ENCODE results near the gene MYL6B. TPM values are rescaled to one million over a fixed set of nuclear protein-coding genes. Genes with fewer than 3 reads are reported as not detected.
A peak's percentile ranks its signal among the peaks of the same experiment; 100 is the strongest.

The MYL6B gene
- total and polyA plus RNA-seq, 2 of the 4 experiments (the other 2 are of a cell fraction), result 78.3 to 112 TPM

GRCh38 chr12:56190695-56191155, 38.3 kb downstream of the MYL6B start:
- Histone ChIP-seq H3K4ac (ENCODE audit: low read depth, low read length) (no peak overlapping the region; the same call in 1 of the 2 replicates), H3K79me1 (ENCODE audit: low read depth in 1 of 2, low read length in 2 of 2) (peaks cover 19 to 29% of the 10 kb centered on the region in 2 experiments; a peak in 3 of 4 replicates), H2BK5ac (ENCODE audit: low read depth, low read length, poor library complexity, severe bottlenecking) (no peak overlapping the region), H3K56ac (ENCODE audit: extremely low read depth, insufficient read depth, low read length) (no peak overlapping the region), H4K5ac (ENCODE audit: low read depth, low read length) (no peak overlapping the region), H2AFZ (replicated peaks; ENCODE audit: low read length, poor library complexity) (peak overlapping the region; percentile 9), H3K4me1 (ENCODE audit: control insufficient read depth, insufficient read depth, low read length) (peaks cover 7% of the 10 kb centered on the region), H4K91ac (ENCODE audit: insufficient read depth, low read depth, low read length) (no peak overlapping the region), H2BK20ac (ENCODE audit: low read depth, low read length) (0 out of 2 replicates have a peak overlapping the region, but pooled peaks have one; percentile 20), H2AK9ac (replicated peaks; ENCODE audit: low read depth, low read length, poor library complexity) (no peak overlapping the region), H3K9ac (ENCODE audit: low read depth, low read length) (no peak overlapping the region), H3K27ac (ENCODE audit: insufficient read depth, low read length) (no peak overlapping the region), H2BK15ac (ENCODE audit: low read depth, low read length) (no peak overlapping the region), H3K4me3 (ENCODE audit: insufficient read depth, low read depth, low read length) (no peak overlapping the region), H3K9me1 (ENCODE audit: insufficient read depth, low read length) (peaks cover 5% of the 10 kb centered on the region; the same call in 1 of the 2 replicates), H2BK120ac (ENCODE audit: low read depth, low read length) (no peak overlapping the region), H3K4me2 (ENCODE audit: low read depth, low read length) (peak overlapping the region; percentile 24; the same call in 1 of the 2 replicates), H3K9me3 (ENCODE audit: control insufficient read depth, insufficient read depth, low read length) (no peaks in the 10 kb centered on the region), H2AK5ac (ENCODE audit: low read depth, low read length) (no peak overlapping the region), H3K27me3 (ENCODE audit: control insufficient read depth, insufficient read depth, low read length) (no peaks in the 10 kb centered on the region), H3K14ac (replicated peaks; ENCODE audit: low read depth, low read length) (no peak overlapping the region), H4K20me1 (ENCODE audit: insufficient read depth, low read length) (peaks cover 14% of the 10 kb centered on the region; the same call in 1 of the 2 replicates), H3K23ac (ENCODE audit: low read depth, low read length) (peak overlapping the region; percentile 42; the same call in 1 of the 2 replicates), H3K18ac (ENCODE audit: low read depth, low read length) (no peak overlapping the region), H3K36me3 (ENCODE audit: control insufficient read depth, insufficient read depth, low read length) (peaks cover 5% of the 10 kb centered on the region), H4K8ac (ENCODE audit: low read depth in 2 of 2, low read length in 2 of 2) (peak overlapping the region in 1 of 2 experiments; percentile 12; a peak in 1 of 4 replicates)
- intact Hi-C loops (cut with micrococcal nuclease) (no loop called here), dilution Hi-C loops (cut with HindIII; ENCODE audit: low sequenced_read_pairs, unreplicated experiment) (no loop called here), in situ Hi-C loops (cut with MboI; ENCODE audit: low sequenced_read_pairs) (no loop called here)
- TF ChIP-seq CHD1 (IDR thresholded peaks at IDR 0.05; ENCODE audit: low read depth, low read length), result no peak
- TF ChIP-seq NFE2L2 (IDR thresholded peaks at IDR 0.05; ENCODE audit: low read depth, low read length), result no peak
- no peak for TF ChIP-seq BHLHE40 (IDR thresholded peaks at IDR 0.05; ENCODE audit: low read depth, low read length)
- TF ChIP-seq MAZ (IDR thresholded peaks at IDR 0.05; ENCODE audit: borderline replicate concordance, low read depth, low read length), result no peak
- TF ChIP-seq CEBPB (IDR thresholded peaks at IDR 0.05; ENCODE audit: low read depth, low read length), result no peak
- no peak for TF ChIP-seq SMC3 (IDR thresholded peaks at IDR 0.05; ENCODE audit: low read depth, low read length)
- TF ChIP-seq MAFK (IDR thresholded peaks at IDR 0.05; ENCODE audit: low read depth, low read length), result no peak
- TF ChIP-seq FOS (IDR thresholded peaks at IDR 0.05; ENCODE audit: low read depth, low read length), result no peak
- no peak for TF ChIP-seq RAD21 (IDR thresholded peaks at IDR 0.05; ENCODE audit: low read length)
- no peak for TF ChIP-seq USF2 (IDR thresholded peaks at IDR 0.05; ENCODE audit: low read depth, low read length)
- no peak for TF ChIP-seq CTCF (conservative IDR thresholded peaks at IDR 0.05; ENCODE audit: low read depth, low read length)
- TF ChIP-seq POLR2A (IDR thresholded peaks at IDR 0.05; ENCODE audit: low read depth, low read length), result no peak
- DNase-seq (no peak), ATAC-seq (ENCODE audit: low read depth) (no peak)
- WGBS, 2 experiments (ENCODE audit: extremely low coverage in 2 of 2, insufficient read length in 1 of 2), result 0% methylated on average over 1 of the region's 9 CpGs; no CpG with 5 or more reads in 1 of the 2 experiments
- POLR2A ChIA-PET (ENCODE audit: unreplicated experiment), result no interaction called here
- BruUV-seq (replicated peaks), result no TSS peak
- CTCF ChIA-PET, result interaction anchor here (2.5 kb wide), 1 partner anchor 31 kb away, joined by 22 read pairs; the partner anchor contains the start of gene RNF41

Measured in IMR-90 (cell line).